GM12875 (cell line): Measurements from ENCODE around the gene GRIK4.

ENCODE experiments used
- H3K4me3 ChIP-seq: one replicate; pipeline ENCODE4 v1.5.1; 2011; ENCODE audit warnings: low read depth, low read length, control low read depth
- CTCF ChIP-seq: IDR thresholded peaks from 2 replicates; pipeline ENCODE4 v1.5.1; 2011; ENCODE audit warnings: low read depth, mild to moderate bottlenecking, control low read depth, inconsistent platforms, low read length, moderate library complexity, borderline replicate concordance; ENCODE audit not compliant: insufficient read depth

The GRIK4 gene

GRCh38 chr11:120647681-120648080 is 136.1 kb downstream of the GRIK4 start:
- no peak overlapping the region for H3K4me3 ChIP-seq
- TF ChIP-seq CTCF, result no peak

GRCh38 chr11:120648771-120649170 is 137.2 kb downstream of the GRIK4 start:
- H3K4me3 ChIP-seq, result no peak overlapping the region
- no peak for TF ChIP-seq CTCF

- TF ChIP-seq CTCF, result no peak
These were observed 137.8 kb downstream of the GRIK4 start for GRCh38 chr11:120649316-120649715.

GRCh38 chr11:120651396-120651795 is 139.8 kb downstream of the GRIK4 start:
- H3K4me3 ChIP-seq, result no peak overlapping the region
- no peak for TF ChIP-seq CTCF

More at GRCh38 chr11:120649316-120649715, 137.8 kb downstream of the GRIK4 start:
- H3K4me3 ChIP-seq, result no peak overlapping the region

GRCh38 chr11:120651836-120652235 is 140.3 kb downstream of the GRIK4 start:
- no peak overlapping the region for H3K4me3 ChIP-seq
- TF ChIP-seq CTCF, result no peak

GRCh38 chr11:120652705-120653335 is 141.3 kb downstream of the GRIK4 start:
- TF ChIP-seq CTCF, result no peak
- no peak overlapping the region for H3K4me3 ChIP-seq

- TF ChIP-seq CTCF, result no peak
- no peak overlapping the region for H3K4me3 ChIP-seq
These were observed 144.0 kb downstream of the GRIK4 start for GRCh38 chr11:120655589-120655988.
